ENCODE results near the gene C6. TPM values are rescaled to one million over a fixed set of nuclear protein-coding genes. Genes with fewer than 3 reads are reported as not detected.

The C6 gene
- total and polyA plus RNA-seq, 10 of the 15 experiments (the other 5 are each of a cell fraction or from before 2014, with no cell fraction given) = 0.31 TPM; not detected in 9

DNA sequence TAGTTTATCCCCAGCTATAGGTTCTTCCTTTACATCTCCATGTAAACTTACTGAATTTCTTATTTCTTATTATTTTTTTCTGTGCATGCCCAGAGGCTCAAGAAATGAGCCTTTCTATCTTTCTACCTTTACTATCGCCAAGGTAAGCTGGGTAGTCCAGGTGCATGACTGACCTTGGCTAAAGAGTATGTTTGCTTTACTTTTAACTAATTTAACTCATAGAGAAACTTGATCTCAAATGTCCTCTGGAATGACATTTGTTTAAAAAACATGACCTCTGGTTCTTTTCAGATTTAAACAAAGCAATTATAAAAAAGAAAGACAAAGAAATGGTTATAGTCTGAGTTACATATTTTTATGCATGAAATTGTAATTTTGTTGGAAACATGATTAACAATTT is 397 bp downstream of the C6 start:
- RAD21 ChIA-PET (ENCODE audit: unreplicated experiment) = no interaction called here
- no peak overlapping the region for H3K4me2 ChIP-seq (ENCODE audit: control insufficient read depth, insufficient read depth)
- no peaks in the 10 kb centered on the region for H3K27me3 ChIP-seq (replicated peaks in 1 of 2; ENCODE audit: control insufficient read depth in 2 of 2, insufficient read depth in 2 of 2, low read length in 1 of 2)
- FAIRE-seq = no peak
- intact Hi-C loops (cut with micrococcal nuclease; ENCODE audit: unreplicated experiment) = no loop called here
- no peaks in the 10 kb centered on the region for H4K20me1 ChIP-seq (ENCODE audit: control insufficient read depth, insufficient read depth)
- H3K4me3 ChIP-seq = no peak overlapping the region
- H3K4me1 ChIP-seq (ENCODE audit: control insufficient read depth, insufficient read depth, low read length) = no peaks in the 10 kb centered on the region
- no peaks in the 10 kb centered on the region for H3K79me2 ChIP-seq (ENCODE audit: control insufficient read depth, insufficient read depth, low read length)
- SMC1A ChIA-PET (ENCODE audit: uncharacterized antibody, unreplicated experiment) = no interaction called here
- CTCF ChIA-PET = interaction anchor here (0.6 kb wide), 1 partner anchor 715 kb away, joined by 3 read pairs; no protein-coding TSS in a partner anchor
- no TSS peak for BruUV-seq (replicated peaks)
- WGBS (ENCODE audit: insufficient coverage, insufficient replicate concordance, low lambda C conversion rate, missing lambda C conversion rate) = 36% methylated on average over 1 of the region's 1 CpG
- no peak for ATAC-seq
- DNase-seq (ENCODE audit: low read depth, low spot score) = no peak
- H3K36me3 ChIP-seq (ENCODE audit: control insufficient read depth in 2 of 2, insufficient read depth in 2 of 2, low read length in 1 of 2) = no peaks in the 10 kb centered on the region
- POLR2A ChIA-PET = no interaction called here
- H3K27ac ChIP-seq (ENCODE audit: control insufficient read depth, insufficient read depth) = no peak overlapping the region
- in situ Hi-C loops (cut with MboI) = no loop called here
- H3K9me3 ChIP-seq (replicated peaks; ENCODE audit: control insufficient read depth, insufficient read depth, low read length) = no peaks in the 10 kb centered on the region
- no peak overlapping the region for H2AFZ ChIP-seq (ENCODE audit: control insufficient read depth, low read depth, low read length)
- TF ChIP-seq KLF5 (IDR thresholded peaks at IDR 0.05; ENCODE audit: partially characterized antibody) = no peak
- no peak for TF ChIP-seq MEF2B (IDR thresholded peaks at IDR 0.05; ENCODE audit: partially characterized antibody, poor library complexity, severe bottlenecking)
- no peak for TF ChIP-seq SMAD1 (IDR thresholded peaks at IDR 0.05; ENCODE audit: low read depth, partially characterized antibody)
- no peak for TF ChIP-seq CREB1 (IDR thresholded peaks at IDR 0.05; ENCODE audit: low read depth)
- no peak for TF ChIP-seq MTA2 (IDR thresholded peaks at IDR 0.05; ENCODE audit: low read depth)
- TF ChIP-seq ZSCAN29 (IDR thresholded peaks at IDR 0.05) = no peak
- no peak for TF ChIP-seq RUNX3 (IDR thresholded peaks at IDR 0.05; ENCODE audit: low read length)
- TF ChIP-seq SPI1 (IDR thresholded peaks at IDR 0.05; ENCODE audit: borderline replicate concordance, insufficient read depth, low read depth, low read length) = no peak
- TF ChIP-seq, protein P1, sequence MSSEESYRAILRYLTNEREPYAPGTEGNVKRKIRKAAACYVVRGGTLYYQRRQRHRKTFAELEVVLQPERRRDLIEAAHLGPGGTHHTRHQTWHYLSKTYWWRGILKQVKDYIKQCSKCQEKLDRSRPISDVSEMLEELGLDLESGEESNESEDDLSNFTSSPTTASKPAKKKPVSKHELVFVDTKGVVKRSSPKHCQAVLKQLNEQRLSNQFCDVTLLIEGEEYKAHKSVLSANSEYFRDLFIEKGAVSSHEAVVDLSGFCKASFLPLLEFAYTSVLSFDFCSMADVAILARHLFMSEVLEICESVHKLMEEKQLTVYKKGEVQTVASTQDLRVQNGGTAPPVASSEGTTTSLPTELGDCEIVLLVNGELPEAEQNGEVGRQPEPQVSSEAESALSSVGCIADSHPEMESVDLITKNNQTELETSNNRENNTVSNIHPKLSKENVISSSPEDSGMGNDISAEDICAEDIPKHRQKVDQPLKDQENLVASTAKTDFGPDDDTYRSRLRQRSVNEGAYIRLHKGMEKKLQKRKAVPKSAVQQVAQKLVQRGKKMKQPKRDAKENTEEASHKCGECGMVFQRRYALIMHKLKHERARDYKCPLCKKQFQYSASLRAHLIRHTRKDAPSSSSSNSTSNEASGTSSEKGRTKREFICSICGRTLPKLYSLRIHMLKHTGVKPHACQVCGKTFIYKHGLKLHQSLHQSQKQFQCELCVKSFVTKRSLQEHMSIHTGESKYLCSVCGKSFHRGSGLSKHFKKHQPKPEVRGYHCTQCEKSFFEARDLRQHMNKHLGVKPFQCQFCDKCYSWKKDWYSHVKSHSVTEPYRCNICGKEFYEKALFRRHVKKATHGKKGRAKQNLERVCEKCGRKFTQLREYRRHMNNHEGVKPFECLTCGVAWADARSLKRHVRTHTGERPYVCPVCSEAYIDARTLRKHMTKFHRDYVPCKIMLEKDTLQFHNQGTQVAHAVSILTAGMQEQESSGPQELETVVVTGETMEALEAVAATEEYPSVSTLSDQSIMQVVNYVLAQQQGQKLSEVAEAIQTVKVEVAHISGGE (CRISPR knock-in tag; IDR thresholded peaks at IDR 0.05) = no peak
- TF ChIP-seq MAX (IDR thresholded peaks at IDR 0.05; ENCODE audit: low read depth, low read length) = no peak
- TF ChIP-seq MYB (IDR thresholded peaks at IDR 0.05; ENCODE audit: borderline replicate concordance, low read depth, low read length) = no peak
- TF ChIP-seq ZNF207 (IDR thresholded peaks at IDR 0.05; ENCODE audit: borderline replicate concordance) = no peak
- TF ChIP-seq SMARCA5 (IDR thresholded peaks at IDR 0.05) = no peak
- no peak for TF ChIP-seq CBX3 (IDR thresholded peaks at IDR 0.05; ENCODE audit: borderline replicate concordance, low read depth)
- H3K9ac ChIP-seq (ENCODE audit: control insufficient read depth, insufficient read depth, low read length) = no peak overlapping the region
